GM21576 (cell line): ENCODE measurements around the gene RPS8.
"Not testable (repeated sequence)": the region's sequence is repeated elsewhere in the genome, so short reads cannot be mapped to it uniquely, and the experiment has no call there.

ENCODE experiments used
- ATAC-seq: cut with Tn5 transposase; IDR thresholded peaks from one replicate; pipeline ENCODE4 v1.9.1; 2021; ENCODE audit warnings: mild to moderate bottlenecking, moderate library complexity; ENCODE audit not compliant: unreplicated experiment

The RPS8 gene

DNA sequence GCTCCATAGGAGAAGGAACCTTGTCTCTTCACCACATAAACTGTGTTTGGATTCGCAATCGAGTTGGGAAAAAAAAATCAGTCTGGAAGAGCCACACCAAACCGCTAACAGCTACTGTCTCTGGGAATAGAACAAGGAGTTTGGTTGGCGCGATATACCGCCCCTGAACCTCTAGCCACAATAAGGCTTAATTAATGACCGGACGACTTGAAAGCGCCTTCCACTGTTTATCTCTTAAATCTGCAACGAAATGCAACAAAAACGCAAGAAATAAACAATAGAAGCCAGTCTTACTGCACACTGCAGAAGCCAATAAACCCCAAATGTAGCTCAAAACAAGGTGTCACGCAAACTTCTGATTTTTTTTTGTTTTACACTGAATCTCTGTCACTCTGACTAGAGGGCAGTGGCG lies 43.9 kb downstream of the RPS8 start:
- no peak for ATAC-seq

DNA sequence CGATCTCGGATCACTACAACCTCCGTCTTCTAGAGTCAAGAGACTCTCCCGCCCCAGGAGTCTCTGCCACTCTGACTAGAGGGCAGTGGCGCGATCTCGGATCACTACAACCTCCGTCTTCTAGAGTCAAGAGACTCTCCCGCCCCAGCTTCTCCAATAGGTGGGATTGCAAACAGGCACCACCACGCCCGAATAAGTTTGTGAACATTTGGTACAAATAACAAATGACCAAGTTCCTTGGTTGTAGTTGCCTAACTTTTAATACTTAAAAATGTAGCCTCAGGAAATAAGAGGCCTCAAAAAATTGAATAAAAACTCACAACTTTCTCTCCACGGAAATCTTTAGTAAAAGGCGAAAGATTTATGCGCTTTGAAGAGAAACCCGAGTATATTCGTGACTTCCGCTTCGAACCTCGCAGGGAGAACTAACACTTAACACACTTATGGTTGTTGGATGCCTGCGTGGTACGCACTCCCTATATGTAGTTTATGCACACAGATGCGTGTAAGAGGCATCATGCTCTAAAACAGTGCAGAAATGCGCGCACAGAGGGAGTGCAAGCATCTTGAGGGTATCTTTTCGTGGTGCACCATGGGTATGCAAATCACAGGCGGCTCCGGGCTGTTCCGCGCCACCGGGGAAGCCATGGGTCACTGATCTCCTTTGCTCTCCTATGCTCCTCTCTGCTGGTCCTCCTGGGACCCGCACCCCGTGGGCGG lies 44.4 kb downstream of the RPS8 start:
- ATAC-seq: peak; percentile 75

DNA sequence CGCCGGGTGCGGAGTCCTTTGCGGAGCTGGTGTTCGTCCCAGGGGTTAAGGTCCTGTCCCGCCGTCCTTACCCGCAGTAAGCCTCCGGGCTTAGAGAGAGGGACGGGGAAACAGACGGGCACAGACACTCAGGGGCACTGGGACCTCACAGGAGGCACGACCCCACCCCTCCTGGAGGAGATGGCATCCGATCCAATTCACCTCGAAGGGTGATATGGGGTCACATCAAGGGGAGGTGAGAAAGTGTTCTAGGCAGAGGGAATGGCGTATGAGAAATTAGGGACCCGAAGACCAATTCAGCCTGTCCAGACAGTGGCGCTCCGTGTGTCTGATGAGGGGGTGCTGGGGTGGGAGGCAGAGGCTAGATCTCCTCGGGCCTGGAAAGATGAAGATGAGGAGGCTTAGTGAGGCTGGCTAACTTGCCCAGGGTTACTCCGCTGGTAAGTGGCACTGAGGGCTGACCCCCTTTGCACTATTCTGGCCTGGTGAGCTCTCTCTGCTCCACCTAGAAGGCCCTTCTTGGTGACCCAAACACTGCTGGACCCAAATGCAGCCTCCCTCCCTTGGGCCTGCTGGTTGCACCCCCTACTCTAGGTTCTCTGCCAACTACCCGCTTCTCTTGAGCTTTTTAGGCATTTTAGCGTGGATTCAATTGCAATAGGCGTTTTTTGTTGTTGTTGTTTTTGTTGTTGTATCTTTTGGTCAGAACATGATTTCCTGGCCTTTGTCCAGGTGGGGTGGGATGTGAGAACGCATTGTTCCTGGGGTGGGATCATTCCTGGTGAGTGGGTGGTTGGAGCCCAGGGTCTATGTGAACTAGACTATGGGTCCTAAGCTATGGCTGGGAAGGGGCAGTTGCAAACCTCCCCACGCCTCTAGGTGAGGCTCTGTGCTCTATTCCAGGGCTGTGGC lies 45.2 kb downstream of the RPS8 start:
- ATAC-seq: peak; percentile 2

DNA sequence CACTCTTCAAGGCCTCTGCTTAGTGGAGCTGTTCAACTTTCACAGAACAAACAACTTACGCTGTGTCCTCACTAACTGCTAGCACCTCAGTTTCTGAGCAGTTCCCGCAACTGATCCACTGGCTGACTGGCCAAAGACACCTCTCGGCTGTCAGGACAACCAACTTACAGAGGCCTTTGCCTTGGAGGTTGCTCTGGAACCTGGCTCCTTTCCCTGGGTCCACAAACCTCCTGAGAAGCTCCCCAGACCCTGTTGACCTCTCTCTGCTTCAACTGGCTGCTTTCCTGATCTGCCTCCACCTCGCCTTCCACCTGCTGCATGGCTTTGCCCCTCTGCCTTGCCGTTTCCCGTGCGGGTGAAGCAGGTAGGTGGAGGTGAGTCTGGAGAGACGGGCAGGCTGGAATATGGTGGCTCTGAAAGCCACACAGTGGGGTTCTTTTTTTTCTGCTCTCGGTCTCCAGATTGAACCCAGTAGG lies 45.9 kb downstream of the RPS8 start:
- ATAC-seq: no peak

DNA sequence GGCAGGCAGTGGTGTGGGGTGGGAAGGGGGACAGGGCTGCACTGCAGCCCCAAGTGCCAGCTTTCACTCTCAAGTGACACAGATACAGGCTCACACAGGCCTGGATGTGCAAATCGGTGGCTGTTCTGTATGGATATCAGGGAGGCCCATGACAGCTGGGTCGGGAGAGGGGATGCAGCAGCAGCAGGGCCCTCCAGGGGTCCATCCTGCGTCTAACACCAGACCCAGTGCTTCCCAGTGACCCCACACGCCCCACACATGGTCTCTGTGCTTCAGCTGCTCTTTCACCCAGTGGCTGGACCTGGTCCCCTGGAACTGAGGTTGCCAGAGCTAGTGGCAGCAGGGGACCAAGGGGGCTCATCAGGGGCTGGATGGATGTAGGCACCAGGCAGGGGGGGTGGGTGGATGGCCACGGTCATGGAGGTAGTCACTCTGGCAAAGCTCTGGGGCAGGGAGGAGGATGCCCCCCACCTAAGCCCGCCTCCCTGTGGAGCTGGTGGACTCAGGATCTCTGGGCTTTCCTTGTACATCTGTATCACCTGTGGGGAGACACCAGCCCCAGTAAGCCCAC lies 46.9 kb downstream of the RPS8 start:
- no peak for ATAC-seq

DNA sequence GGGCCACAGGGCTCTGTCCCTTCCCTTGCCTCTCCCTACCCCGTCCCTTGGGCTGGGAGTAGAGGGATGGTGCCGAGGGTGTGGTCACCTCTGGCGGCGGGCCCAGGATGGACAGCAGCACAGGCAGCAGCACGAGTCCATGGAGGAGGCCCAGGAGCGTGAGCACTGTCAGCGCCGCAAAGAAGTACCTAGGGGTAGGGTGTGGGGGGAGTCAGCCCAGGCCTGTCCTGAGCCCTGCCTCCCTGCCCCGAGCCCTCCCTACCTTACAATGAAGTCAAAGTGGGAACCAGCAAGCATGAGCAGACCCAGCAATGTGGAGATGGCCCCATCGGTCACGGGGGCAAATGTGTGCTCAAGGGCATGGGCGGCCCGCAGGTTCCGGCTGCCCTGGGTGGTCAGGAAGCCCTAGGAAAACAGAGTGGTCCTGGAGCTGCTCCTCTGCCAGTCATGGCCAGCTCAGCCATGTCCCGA lies 47.7 kb downstream of the RPS8 start:
- ATAC-seq: no peak

DNA sequence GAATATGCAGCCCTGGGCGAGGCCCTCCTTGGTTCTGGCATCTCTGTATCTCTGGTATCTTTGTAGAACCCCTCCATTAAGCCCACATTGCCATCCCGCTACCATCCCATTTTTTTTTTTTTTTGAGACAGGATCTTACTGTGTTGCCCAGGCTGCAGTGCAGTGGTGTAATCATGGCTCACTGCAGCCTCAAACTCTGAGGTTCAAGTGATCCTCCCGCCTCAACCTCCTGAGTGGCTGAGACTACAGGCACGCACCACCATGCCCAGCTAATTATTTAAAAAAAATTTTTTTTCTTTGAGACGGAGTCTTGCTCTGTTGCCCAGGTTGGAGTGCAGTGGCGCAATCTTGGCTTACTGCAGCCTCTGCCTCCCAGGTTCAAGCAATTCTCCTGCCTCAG lies 49.1 kb downstream of the RPS8 start:
- not testable (repeated sequence) for ATAC-seq

DNA sequence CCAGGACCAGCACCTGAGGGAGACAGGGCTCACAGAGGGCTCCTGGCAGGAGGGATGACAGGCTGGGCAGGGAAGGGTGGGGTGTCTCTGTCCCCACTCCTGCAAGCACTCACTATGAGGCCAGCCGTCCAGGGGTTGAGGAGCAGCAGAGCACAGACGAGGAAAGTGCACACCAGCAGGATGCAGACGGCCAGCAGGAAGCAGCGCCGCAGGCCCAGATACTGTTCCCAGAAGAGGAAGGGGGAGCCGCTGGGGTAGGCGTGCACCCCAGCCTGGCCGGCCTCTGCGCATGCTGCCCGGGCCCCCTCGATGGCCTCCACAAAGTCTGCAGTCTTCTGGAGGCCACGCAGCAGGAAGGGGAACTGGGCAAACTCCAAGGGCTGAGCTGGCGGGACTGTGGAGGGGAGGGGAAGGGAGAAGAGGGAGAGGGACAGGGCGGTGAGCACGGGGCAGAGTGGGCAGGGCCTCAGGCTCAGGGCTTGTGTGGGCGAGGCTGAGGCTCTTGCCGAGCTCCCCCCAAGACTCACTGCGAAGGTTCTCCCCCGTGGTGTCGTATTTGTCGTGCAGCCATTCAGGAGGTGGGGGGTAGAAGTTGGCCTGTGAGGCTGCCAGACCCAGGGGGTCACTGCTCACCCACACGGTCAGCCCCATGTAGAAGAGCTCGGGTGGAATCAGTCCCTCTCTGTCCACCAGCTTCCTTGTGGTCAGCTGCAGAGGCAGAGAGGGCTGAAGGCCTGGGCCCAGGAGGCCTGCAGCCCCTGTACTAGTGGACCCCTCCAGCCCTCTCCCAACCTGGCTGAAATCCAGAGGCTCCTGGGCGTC lies 51.2 kb downstream of the RPS8 start:
- ATAC-seq: no peak

DNA sequence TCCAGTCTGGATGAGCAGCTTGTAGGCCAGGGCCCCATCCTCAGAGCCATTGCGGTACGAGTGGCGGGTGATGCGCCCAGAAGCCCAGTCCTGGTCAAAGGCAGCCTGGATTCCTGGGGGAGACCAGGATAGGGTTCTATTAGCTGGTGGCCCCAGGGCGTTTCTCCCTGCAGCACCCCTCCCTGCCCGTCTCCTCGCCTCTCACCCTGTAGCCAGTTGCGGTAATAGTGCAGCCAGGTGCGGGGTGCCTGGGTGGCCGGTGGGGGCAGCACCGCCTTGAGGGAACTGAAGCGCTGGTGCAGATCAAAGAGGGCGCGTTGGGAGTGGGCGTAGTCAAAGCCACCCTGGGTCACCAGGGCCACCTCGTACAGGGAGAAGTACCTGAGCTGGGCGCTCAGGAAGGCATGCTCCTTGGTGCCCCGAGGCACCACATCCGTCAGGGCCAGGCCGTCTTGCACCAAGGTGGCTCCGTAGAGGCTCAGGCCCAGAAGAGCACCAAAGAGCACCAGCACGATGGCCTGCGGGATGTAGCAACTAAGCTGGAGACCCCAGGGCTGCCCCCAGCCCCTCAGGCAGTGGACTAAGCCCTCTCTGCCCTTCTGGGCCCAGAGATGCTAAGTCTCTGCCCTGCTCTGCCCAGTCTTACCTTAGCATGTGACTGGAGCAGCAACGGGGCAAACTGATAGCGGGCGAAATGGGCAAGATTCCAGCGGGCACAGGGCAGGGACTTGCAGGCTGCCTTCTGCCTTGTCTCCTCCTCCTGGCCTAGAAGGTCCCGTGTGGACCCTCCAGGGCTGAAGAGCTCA lies 52.1 kb downstream of the RPS8 start:
- no peak for ATAC-seq

DNA sequence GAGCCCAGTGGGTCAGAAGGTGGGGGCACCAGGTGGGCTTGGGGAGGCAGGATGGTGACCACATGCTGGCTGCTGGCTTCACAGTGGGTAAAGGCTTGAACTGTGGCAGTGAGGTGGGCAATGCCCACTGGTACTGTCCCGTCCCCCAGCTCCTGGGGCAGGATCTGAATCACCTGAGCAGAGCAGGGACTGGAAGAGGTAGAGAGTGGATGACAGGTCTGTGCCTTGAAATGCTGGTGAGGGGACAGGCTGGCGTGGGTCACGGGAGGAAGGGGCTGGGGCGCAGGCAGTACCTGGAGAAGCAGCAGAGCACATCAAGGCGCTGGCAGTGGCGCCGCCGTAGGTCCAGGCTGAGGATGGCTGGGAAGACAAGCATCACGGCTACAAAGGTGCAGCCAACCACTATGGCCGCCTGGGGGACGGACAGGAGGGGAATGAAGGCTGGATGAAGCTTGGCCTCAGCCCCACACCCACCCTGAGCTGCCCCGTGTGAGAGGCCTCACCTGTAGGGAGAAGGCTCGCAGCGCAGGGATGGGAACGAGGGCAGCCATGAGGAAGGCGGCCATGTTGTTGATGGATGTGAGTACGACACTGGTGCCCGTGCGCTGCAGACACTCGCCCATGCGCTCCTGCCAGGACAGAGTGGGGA lies 52.8 kb downstream of the RPS8 start:
- no peak for ATAC-seq
